GM18951 (cell line): ENCODE data around the gene SPC25.

Experiments
- POLR2A ChIP-seq: IDR thresholded peaks from 4 replicates; pipeline ENCODE4 v1.6.1; 2011; ENCODE audit warnings: mild to moderate bottlenecking; ENCODE audit not compliant: insufficient read length, insufficient read depth; ENCODE audit errors: extremely low read depth
- in situ Hi-C: fragments of 300-500 bp; cut with MboI; formaldehyde crosslinking; loops from one replicate; pipeline ENCODE4 v1.12.0; 2022; ENCODE audit warnings: low sequenced_read_pairs, mixed read lengths, inconsistent platforms; ENCODE audit not compliant: unreplicated experiment

The SPC25 gene

DNA sequence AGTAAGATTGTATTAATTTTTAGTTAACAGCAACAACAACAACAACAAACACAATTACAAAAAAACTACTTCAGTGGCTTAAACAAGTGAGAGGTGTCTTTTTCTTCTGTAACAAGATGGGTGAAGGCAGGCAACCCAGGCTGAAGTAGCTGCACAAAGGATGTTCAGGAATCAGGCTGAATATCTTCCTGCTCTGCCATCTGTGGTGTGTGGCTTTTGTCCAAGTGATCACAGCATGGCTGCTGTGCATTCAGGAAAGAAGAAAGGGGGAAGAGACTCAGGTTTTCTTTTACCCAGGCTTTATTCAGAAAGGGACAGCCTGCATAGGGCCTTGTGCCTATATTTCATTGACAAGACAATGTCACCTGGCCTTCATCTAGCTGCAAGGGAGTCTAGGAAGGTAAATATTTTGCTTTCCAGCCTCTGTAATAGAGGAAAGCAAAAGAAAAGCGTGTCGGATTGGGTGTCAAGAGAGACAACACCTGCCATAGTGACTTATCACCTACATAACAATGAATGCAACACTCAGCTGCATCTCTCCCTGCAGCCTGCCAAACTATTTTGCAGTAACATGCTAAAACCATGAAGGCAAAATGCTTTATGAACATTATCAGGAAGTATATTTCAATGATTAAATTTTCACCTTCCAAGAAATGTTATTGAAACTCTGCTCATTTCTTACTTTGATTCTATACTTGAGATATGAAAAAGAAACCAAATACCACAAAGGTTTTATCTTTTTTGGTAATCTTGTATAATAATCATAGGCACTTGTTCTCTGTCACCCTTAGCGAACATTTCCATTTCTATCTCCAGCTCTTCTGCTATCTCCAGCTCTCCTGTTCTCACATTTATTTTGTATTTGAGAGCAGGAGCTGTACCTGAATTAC lies 25.5 kb upstream of the SPC25 start:
- in situ Hi-C loops, result loop anchor here (10.0 kb wide), 1 partner anchor 571 kb away; no protein-coding TSS in a partner anchor
- TF ChIP-seq POLR2A, result no peak

DNA sequence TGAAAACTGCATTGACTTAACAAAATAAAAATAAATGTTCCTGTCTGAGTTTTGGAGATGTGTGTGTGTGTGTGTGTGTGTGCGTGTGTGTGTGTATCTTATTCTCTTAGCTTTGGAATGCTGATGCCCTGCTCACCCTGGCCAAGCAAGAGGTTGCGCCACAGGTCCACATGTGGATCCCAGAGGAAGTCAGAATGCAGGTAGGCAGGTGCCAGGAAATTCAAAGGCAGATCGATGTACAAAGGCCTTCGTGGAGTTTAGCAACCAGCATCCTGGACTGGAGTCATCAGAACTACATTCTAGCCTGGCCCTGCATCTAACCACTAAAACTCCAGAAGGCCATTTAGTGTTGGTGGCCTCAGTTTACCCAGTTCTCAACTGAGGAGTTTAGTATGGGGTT lies 23.3 kb upstream of the SPC25 start:
- in situ Hi-C loops, result loop anchor here (10.0 kb wide), 1 partner anchor 569 kb away; no protein-coding TSS in a partner anchor
- TF ChIP-seq POLR2A, result no peak

DNA sequence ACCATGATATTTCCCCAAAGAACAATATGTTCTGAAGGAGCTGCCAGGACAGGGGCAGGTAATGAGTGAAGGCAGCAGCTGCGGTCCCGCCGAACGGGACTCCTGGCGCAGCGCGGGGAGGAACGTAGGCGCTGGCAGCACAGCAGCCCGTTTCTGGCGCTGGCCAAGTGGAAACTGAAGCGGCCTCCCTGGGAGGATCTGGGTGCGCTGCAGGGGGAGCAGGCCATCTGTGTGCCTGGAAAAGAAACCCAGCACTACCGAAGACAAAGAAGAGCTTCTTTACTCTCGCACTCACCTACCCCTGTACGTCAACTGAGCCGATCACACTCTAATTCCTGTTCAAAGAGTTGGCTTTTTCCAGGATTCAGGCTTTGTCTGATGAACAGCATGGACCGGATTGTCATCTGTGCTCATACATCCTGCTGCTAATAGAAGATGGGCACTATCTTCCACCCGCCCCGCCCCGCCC lies 22.7 kb upstream of the SPC25 start:
- no peak for TF ChIP-seq POLR2A
- in situ Hi-C loops, result loop anchor here (10.0 kb wide), 1 partner anchor 568 kb away; no protein-coding TSS in a partner anchor

DNA sequence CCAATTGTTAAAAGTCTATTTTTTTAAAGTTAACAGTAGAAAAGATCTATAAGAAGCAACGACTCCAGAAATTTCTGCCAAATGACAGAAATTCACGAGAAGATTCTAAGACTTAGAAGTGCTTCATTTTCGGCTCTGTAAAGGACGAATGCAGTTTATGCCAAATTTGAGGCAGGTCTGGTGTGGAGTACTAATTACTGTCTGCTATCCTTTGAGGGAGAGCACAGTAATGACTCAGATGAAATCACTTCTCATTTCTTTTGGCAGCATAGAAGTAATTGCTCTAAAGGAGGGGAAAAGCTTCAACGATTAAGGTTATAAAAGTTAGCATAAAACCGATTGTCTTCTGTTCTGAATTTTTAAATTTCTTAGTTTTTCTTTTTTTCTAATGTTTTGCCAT lies 22.2 kb upstream of the SPC25 start:
- in situ Hi-C loops, result loop anchor here (10.0 kb wide), 1 partner anchor 568 kb away; no protein-coding TSS in a partner anchor
- no peak for TF ChIP-seq POLR2A

DNA sequence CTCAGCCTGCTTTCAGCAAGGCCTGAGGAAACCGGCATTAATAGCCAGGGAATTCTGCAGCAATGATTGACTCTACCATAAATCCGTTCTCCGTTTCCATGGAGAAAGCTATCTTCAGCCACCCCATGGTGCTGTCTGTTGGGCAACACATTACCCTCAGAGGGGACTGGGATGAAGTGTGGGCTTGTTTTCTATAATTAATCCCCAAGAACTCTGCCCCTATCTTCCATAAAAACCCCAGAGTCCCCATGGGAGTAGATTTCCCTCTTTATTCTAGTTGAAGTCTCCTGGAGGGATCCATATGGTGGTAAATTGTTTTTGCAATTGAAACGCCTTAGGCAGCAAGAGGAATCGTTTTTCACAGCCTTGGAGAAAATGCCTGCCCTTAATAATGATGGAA lies 20.1 kb upstream of the SPC25 start:
- in situ Hi-C loops, result loop anchor here (10.0 kb wide), 1 partner anchor 566 kb away; no protein-coding TSS in a partner anchor
- TF ChIP-seq POLR2A, result no peak

DNA sequence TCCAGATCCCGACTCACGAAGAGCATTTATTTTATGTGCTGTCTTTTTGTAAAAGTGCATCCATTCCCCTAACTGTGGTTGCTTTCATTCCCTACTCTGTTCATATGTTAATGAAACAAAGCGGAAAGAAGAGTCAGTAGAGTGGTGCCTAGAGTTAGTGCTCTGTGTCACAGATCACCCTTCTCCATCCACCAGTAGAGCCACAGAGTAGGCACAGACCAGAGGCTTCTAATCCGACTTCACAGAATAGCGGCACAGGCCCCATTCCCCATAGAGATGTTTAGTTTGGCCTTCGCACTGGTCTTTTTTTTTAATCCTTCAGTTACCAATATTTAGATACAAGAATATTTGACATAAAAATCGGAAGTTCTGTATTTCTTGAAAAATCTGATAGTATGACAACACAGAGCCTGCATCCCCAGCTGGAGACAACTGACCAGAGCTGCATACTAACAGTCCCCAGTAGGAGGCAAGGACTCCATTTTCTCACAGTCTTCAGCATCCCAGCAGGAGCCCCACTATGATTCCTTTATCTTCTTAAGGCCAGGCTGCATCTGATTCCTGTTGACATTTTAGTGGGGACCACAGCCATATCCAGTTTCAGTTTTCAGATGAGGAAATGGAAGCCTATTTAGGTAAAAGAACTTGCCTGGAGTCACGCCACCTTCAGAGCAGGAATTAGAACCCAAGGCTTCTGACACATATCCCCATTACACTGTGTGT lies 17.9 kb upstream of the SPC25 start:
- in situ Hi-C loops, result no loop called here
- no peak for TF ChIP-seq POLR2A

DNA sequence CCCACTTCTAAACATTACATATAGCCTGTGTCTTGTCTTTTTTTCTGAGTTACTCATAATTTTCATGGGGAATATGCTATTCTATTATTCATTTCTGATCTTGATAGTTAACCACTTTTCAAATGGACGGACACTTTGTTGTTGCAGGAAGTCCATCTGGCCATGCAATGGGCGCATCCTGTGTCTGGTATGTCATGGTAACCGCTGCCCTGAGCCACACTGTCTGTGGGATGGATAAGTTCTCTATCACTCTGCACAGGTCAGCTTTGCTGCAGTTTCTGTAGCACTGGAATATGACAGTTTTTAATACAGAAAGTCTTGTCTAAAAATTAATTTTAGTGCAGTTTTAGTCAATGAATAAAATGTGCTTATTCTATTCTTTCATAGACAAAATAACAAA lies 14.1 kb upstream of the SPC25 start:
- in situ Hi-C loops, result no loop called here
- no peak for TF ChIP-seq POLR2A

DNA sequence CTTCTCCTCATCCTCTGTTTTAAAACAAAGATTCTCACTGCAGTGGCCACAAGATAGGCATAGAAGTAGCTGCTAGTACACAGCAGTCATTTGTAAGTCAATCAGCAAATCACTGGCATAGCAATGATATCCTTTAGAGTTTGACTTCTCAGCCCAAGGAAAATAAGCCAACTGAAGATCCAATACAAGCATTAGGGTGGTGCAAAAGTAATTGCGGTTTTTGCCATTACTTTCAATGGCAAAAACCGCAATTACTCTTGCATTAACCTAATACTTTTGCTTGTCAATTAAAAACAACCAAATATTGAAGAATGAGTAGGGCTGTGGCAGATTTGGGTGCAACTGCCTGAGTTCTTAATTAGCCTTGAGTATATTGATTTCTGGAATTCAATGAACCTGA lies 13.7 kb upstream of the SPC25 start:
- in situ Hi-C loops, result no loop called here
- TF ChIP-seq POLR2A, result no peak

DNA sequence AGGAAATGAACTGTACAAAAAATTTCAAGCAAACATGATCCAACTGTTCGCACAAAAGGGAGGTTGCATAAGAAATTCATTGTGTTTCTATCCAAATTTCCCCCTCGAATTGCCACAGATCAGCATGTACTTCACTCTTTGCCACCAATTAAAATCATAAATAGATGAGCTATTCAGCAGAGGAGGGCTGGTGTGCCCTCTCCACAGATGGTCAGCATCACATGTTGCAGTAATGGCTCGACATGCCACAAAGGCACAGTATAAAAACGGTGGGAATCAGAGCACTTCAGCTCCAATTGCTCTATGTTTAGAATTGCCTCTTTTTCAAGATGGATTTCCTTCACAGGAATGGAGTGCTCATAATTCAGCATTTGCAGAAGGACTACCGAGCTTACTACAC lies 10.8 kb upstream of the SPC25 start, which contains the start of gene G6PC2:
Gene G6PC2, plus strand, starts transcription at position 289 of the 400 bp plus-strand sequence. Its CDS starts 41 bp downstream, at position 330.
- in situ Hi-C loops, result no loop called here

DNA sequence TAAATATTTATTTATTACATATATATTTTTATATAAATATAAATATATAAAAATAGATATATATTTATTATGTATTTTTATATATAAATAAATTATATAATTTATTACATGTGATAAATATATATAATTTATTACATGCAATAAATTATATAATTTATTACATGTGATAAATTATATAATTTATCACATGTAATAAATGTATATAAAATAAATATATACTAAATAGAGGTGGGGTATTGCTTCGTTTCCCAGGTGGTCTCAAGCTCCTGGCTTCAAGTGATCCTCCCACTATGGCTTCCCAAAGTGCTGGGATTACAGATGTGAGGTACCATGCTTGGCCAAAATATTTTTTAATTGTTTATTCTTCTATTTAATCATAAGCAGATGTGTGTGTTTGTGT lies 7.2 kb upstream of the SPC25 start:
- TF ChIP-seq POLR2A, result no peak
- in situ Hi-C loops, result no loop called here

More for the DNA sequence above, 10.8 kb upstream of the SPC25 start, which contains the start of gene G6PC2:
- TF ChIP-seq POLR2A, result no peak

DNA sequence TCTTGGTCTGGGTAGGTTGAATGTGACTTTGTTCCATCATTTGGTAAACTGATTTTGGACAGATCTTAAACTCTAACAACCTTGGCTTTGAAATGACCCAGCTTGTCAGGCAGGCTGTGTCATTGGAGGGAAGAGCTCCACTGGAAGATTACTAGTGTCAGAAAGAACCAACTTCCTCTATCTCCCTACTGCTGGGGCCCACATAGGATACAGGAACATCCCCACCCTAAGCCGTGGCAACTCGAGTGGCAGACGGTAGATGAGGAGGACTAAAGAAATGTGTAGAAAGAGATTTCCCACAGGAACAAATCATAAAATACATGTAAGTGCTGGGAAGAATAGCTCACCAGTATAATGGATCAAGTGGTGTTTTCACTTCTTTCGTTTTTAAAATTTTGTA lies 6.6 kb upstream of the SPC25 start:
- no peak for TF ChIP-seq POLR2A

DNA sequence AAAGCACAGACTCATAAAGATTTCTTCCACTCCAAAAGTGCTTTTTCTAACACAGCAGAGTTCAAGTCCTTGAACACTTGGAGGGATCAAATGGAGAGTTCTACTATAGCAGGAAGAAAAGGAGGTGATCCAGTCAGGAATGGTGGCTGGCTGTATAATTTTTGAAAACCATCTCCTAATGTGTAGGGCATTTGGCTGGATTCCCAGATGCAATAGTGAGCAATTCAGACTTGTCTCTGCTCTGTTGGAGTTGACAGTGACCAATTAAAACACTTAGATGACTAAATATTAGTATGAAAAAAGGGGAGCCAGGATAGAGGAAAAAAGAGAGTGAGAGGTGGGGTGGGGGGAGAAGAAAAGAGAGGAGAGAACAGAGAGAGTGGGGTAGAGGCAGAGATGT lies 5.5 kb upstream of the SPC25 start:
- in situ Hi-C loops, result no loop called here
- TF ChIP-seq POLR2A, result no peak

More for the DNA sequence above, 6.6 kb upstream of the SPC25 start:
- in situ Hi-C loops, result no loop called here

DNA sequence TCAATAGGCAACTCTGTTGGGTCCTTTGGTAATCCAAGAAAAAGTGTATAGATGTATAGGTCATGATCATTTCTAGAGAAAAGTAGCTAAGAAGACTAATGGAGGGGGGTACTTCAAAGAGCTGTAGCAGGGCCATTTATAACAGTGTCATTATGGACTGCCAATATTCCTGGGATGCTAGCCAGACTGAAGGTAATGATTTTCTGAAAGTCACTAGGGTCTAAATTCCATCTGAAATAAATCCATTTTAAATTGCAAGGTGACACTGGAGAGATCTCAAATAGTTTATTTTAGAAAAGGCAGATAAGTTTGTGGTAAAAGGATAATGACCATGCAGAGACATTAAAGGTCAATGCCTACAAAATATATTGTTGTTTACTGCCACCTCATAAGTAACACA lies 4.5 kb upstream of the SPC25 start:
- in situ Hi-C loops, result no loop called here
- TF ChIP-seq POLR2A, result no peak
